GM13976 (cell line): ENCODE data around the gene DYNC2H1.

Experiments
- DNase-seq: peaks from one replicate; pipeline ENCODE4 v3.0.0; 2012; ENCODE audit warnings: low spot score
- CTCF ChIP-seq: IDR thresholded peaks from 2 replicates; pipeline ENCODE4 v1.5.1; 2012; ENCODE audit warnings: borderline replicate concordance, mild to moderate bottlenecking; ENCODE audit not compliant: insufficient read depth; ENCODE audit errors: extremely low read depth, missing control alignments, control extremely low read depth
- in situ Hi-C: fragments of 300-500 bp; cut with MboI; formaldehyde crosslinking; loops from one replicate; pipeline ENCODE4 v1.12.0; 2022; ENCODE audit warnings: low sequenced_read_pairs, mixed read lengths, inconsistent platforms; ENCODE audit not compliant: unreplicated experiment

Gene DYNC2H1

DNA sequence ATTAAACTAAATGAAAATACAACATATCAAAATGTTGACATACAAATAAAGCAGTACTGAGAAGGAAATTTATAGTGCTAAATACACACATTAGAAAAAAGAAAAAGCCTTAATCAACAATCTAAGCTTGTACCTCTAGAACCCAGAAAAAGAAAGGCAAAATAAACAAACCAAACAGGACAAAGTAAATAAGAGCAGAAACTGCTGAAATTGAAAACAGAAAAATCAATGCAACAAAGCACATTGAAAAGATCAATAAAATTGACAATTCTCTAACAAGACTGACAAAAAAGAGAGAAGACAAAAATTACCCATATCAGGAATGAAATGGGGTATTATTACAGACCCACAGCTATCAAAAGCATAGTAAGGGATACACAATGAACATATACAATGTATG, 38.2 kb upstream of the DYNC2H1 start:
- in situ Hi-C loops = no loop called here
- no peak for DNase-seq
- no peak for TF ChIP-seq CTCF

DNA sequence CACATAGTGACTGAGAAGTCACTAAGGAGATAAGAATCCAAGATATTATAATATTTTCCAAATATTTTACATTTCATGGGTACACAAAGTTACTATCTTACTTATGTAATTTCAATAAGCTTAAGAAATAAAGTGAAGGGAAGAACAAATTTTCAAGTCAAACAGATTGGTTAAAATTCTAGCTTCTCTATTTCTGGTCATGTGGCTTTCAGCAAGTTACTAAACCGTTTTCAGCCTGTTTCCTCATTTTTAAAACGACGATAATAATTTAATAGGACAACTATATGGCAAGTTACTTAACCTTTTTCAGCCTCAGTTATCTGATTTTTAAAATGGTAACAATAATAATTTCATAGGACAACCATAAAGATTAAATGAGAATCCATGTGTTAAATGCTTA, 32.9 kb upstream of the DYNC2H1 start:
- in situ Hi-C loops = no loop called here
- DNase-seq = no peak
- no peak for TF ChIP-seq CTCF

GRCh38 chr11:103077554-103077953, 31.7 kb upstream of the DYNC2H1 start:
- DNase-seq = no peak
- TF ChIP-seq CTCF = no peak
- in situ Hi-C loops = no loop called here

DNA sequence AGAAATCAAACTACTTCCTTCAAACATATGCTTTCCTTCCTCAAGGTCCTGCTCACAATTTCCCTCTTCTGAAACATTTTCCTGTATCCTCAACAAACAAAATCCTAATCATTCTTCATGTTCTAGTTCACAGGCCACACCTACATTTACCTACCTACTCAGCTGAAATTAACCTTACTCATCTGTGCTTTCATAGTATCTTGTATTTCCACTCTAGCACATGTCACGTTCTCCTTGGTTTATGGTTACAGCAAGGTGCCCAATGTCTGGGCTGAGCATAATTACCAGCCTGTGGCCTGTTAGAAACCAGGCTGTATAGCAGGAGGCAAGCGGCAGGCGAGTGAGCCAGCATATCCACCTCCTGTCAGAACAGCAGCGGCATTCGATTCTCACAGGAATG, 30.5 kb upstream of the DYNC2H1 start:
- in situ Hi-C loops = no loop called here
- TF ChIP-seq CTCF = no peak
- no peak for DNase-seq

GRCh38 chr11:103079833-103080232, 29.4 kb upstream of the DYNC2H1 start:
- no peak for DNase-seq
- TF ChIP-seq CTCF = no peak
- in situ Hi-C loops = no loop called here

DNA sequence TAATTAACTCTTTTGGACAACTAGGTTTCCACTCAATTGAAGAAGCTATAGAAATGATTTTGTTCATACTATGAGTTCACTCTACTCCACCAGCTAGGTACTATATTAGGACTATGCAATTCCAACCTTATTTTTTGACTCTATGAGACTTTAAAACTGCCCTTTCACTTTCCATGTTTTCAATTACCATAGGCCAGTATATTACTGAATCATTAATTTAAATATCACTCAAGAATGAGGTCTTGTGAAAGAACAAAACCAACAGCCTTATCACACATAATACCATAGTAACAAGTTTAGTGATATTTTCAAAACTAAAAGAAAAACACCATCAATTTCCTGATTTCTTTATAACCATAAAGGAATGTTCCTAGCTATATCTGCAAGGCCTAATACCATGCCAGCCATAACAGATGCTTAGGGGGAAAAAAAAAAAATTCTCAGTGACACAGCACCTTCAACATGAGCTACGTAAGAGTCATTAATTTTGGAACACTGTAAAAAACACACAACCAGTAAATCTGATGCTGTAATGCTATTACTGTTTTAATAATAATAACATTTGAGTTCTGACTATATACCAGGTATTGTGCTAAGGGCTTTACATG, 23.4 kb upstream of the DYNC2H1 start:
- in situ Hi-C loops = no loop called here
- no peak for TF ChIP-seq CTCF
- DNase-seq = no peak
